Parathyroid adenoma (tissue), 2 donors: ENCODE data around the gene ZER1.

Source experiments
- H2AFZ ChIP-seq: fragments of 300-600 bp; sonication (generic); one replicate; pipeline ENCODE4 v1.7.0; 2017; ENCODE audit warnings: antibody characterized with exemption, mild to moderate bottlenecking
- H3K27ac ChIP-seq: fragments of 300-600 bp; sonication (generic); one replicate; pipeline ENCODE4 v1.7.0; 2017
- H3K27me3 ChIP-seq: fragments of 300-600 bp; sonication (generic); one replicate; pipeline ENCODE4 v1.7.0; 2017; ENCODE audit warnings: low read length; ENCODE audit not compliant: control insufficient read depth, insufficient read depth
- H3K36me3 ChIP-seq: fragments of 300-600 bp; sonication (generic); one replicate; pipeline ENCODE4 v1.7.0; 2017; ENCODE audit warnings: low read length; ENCODE audit not compliant: control insufficient read depth, insufficient read depth
- H3K4me1 ChIP-seq: fragments of 300-600 bp; sonication (generic); one replicate; pipeline ENCODE4 v1.7.0; 2017; ENCODE audit warnings: control low read depth
- H3K4me2 ChIP-seq: fragments of 300-600 bp; sonication (generic); one replicate; pipeline ENCODE4 v1.7.0; 2017; ENCODE audit warnings: low read length
- H3K4me3 ChIP-seq: fragments of 300-600 bp; sonication (generic); one replicate; pipeline ENCODE4 v1.7.0; 2017; ENCODE audit warnings: low read depth, low read length
- H3K79me2 ChIP-seq: fragments of 300-600 bp; sonication (generic); one replicate; pipeline ENCODE4 v1.7.0; 2017; ENCODE audit warnings: control low read depth
- H3K9ac ChIP-seq: fragments of 300-600 bp; sonication (generic); one replicate; pipeline ENCODE4 v1.7.0; 2017; ENCODE audit warnings: mild to moderate bottlenecking
- H3K9me3 ChIP-seq: fragments of 300-600 bp; sonication (generic); one replicate; pipeline ENCODE4 v1.7.0; 2017; ENCODE audit warnings: low read length; ENCODE audit not compliant: control insufficient read depth
- TF ChIP-seq, protein P1 (sequence below): fragments of 300-600 bp; sonication (generic); IDR thresholded peaks from one replicate; pipeline ENCODE4 v1.7.0; 2017; ENCODE audit warnings: antibody characterized with exemption, mild to moderate bottlenecking
- donor health status: primary hyperparathyroidism.

ZER1 gene

DNA sequence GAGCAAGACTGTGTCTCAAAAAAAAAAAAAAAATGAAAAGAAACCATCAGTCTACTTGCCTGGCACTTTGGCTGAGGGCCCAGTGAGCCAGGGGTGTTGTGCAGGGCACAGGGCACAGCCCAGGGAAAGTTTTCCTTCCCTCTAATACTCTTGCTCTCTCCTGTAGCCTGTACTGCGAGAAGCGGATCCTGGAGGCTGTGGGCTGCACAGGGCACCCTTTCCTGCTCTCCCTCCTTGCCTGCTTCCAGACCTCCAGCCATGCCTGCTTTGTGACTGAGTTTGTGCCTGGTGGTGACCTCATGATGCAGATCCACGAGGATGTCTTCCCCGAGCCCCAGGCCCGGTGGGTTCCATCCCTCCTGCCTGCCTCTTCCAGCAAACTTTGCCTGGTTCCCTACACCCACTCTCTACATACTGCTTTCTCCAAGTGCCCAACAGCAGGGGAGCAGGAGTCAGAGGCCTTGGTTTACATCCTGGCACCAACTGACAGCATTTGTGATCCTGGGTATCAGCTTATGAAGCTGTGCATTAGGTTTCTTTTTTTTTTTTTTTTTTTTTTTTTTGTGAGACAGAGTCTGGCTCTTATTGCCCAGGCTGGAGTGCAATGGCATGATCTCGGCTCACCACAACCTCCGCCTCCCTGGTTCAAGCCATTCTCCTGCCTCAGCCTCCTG, 55.0 kb downstream of the ZER1 start:
- no peak overlapping the region for H3K4me3 ChIP-seq
- no peak overlapping the region for H3K4me2 ChIP-seq
- H3K9ac ChIP-seq = no peak overlapping the region
- no peaks in the 10 kb centered on the region for H3K27me3 ChIP-seq
- TF ChIP-seq, protein P1, sequence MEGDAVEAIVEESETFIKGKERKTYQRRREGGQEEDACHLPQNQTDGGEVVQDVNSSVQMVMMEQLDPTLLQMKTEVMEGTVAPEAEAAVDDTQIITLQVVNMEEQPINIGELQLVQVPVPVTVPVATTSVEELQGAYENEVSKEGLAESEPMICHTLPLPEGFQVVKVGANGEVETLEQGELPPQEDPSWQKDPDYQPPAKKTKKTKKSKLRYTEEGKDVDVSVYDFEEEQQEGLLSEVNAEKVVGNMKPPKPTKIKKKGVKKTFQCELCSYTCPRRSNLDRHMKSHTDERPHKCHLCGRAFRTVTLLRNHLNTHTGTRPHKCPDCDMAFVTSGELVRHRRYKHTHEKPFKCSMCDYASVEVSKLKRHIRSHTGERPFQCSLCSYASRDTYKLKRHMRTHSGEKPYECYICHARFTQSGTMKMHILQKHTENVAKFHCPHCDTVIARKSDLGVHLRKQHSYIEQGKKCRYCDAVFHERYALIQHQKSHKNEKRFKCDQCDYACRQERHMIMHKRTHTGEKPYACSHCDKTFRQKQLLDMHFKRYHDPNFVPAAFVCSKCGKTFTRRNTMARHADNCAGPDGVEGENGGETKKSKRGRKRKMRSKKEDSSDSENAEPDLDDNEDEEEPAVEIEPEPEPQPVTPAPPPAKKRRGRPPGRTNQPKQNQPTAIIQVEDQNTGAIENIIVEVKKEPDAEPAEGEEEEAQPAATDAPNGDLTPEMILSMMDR = no peak
- no peak overlapping the region for H2AFZ ChIP-seq
- no peaks in the 10 kb centered on the region for H3K79me2 ChIP-seq
- H3K4me1 ChIP-seq = no peaks in the 10 kb centered on the region
- no peaks in the 10 kb centered on the region for H3K36me3 ChIP-seq
- no peaks in the 10 kb centered on the region for H3K9me3 ChIP-seq
- no peak overlapping the region for H3K27ac ChIP-seq

DNA sequence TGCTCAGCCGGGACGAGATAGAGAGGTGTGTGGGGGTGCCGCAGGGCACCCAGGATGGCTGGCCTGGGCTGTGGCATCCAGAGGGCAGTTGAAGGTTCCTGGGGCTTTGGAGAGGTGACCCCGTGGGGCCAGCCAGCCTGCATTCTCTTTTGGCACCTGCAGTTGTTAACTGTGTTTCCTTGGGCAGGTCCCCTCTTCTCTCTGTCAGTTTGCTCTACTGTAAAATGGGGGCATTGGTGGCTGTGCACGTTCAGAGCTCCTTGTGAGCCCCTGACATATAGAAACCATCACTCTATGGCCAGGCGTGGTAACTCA, 56.3 kb downstream of the ZER1 start:
- no peak overlapping the region for H3K27ac ChIP-seq
- no peak overlapping the region for H3K9ac ChIP-seq
- no peaks in the 10 kb centered on the region for H3K9me3 ChIP-seq
- no peaks in the 10 kb centered on the region for H3K27me3 ChIP-seq
- H3K36me3 ChIP-seq = no peaks in the 10 kb centered on the region
- no peak overlapping the region for H3K4me2 ChIP-seq
- no peaks in the 10 kb centered on the region for H3K79me2 ChIP-seq
- no peak overlapping the region for H3K4me3 ChIP-seq
- no peaks in the 10 kb centered on the region for H3K4me1 ChIP-seq
- H2AFZ ChIP-seq = no peak overlapping the region
- TF ChIP-seq, protein P1 = no peak

DNA sequence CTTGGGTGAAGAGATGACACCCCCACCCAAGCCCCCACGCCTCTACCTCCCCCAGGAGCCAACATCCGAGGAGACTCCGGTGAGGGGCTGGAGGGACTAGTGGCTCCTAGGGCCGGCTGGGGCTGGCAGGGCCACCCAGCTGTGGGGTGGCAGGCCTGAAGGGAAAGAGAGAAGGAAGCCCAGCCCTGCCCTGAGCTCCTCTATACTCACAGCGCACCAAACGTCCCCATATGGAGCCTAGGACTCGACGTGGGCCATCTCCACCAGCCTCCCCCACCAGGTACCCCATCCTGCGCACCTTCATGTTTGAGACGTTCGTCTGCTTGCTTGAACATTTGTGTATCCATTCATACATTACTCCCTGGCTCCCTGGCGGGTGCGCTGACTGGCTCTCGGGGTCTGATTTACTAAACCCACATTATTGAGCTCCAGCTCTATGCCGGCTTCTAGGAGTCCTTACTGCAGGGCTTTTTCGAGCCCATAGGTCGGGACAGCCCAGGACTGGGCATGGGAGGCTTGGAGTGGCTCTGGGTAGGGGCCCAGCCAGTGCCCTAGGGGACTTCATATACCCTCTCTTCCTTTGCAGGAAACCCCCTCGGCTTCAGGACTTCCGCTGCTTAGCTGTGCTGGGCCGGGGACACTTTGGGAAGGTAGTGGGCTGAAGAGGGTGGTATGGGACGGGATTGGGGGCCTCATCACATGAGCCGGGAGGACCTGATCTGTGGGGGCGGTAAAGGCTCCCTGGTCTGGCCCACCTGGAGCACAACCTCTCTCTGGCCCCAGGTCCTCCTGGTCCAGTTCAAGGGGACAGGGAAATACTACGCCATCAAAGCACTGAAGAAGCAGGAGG, 56.9 kb downstream of the ZER1 start:
- TF ChIP-seq, protein P1 = no peak
- no peaks in the 10 kb centered on the region for H3K36me3 ChIP-seq
- H3K4me1 ChIP-seq = no peaks in the 10 kb centered on the region
- no peak overlapping the region for H3K4me3 ChIP-seq
- no peaks in the 10 kb centered on the region for H3K79me2 ChIP-seq
- no peak overlapping the region for H3K27ac ChIP-seq
- no peaks in the 10 kb centered on the region for H3K27me3 ChIP-seq
- no peak overlapping the region for H3K4me2 ChIP-seq
- H3K9me3 ChIP-seq = no peaks in the 10 kb centered on the region
- no peak overlapping the region for H3K9ac ChIP-seq
- H2AFZ ChIP-seq = no peak overlapping the region

DNA sequence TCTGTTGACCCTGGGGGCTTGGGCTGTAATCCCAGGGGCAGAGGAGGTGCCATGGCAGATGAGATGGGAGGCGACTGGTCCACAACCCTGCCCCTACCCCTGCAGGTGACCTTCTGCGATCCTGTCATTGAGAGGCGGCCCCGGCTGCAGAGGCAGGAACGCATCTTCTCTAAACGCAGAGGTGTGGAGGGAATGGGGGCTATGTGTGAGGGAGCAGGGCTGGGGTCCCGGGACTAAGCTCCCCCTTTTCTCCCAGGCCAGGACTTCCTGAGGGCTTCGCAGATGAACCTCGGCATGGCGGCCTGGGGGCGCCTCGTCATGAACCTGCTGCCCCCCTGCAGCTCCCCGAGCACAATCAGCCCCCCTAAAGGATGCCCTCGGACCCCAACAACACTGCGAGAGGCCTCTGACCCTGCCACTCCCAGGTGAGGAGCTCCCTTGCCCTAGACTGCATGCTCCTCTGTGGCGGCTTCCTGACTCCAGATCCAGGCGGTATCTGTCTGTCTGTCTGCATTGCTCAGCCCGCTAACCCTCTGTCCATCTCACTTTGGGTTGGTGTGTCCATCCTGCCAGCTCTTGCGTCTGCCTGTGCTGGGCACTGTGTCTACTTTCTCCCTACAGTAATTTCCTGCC, 57.7 kb downstream of the ZER1 start:
- H3K27me3 ChIP-seq = no peaks in the 10 kb centered on the region
- no peak overlapping the region for H3K4me2 ChIP-seq
- H3K4me1 ChIP-seq = no peaks in the 10 kb centered on the region
- no peak overlapping the region for H2AFZ ChIP-seq
- no peaks in the 10 kb centered on the region for H3K9me3 ChIP-seq
- H3K36me3 ChIP-seq = no peaks in the 10 kb centered on the region
- H3K79me2 ChIP-seq = no peaks in the 10 kb centered on the region
- TF ChIP-seq, protein P1 = no peak
- no peak overlapping the region for H3K27ac ChIP-seq
- no peak overlapping the region for H3K9ac ChIP-seq
- H3K4me3 ChIP-seq = no peak overlapping the region
